H9 (cell line): ENCODE measurements around the gene LY6G6F. TPM values are rescaled to one million over a fixed set of nuclear protein-coding genes. Genes with fewer than 3 reads are reported as not detected.

Experiments used
- DNase-seq: peaks from one replicate; pipeline ENCODE4 v3.0.0-alpha.2; 2017
- H2AFZ ChIP-seq: one replicate; pipeline ENCODE4 v1.6.1; 2013; ENCODE audit warnings: mild to moderate bottlenecking, low read length, control low read depth, moderate library complexity
- H2AK5ac ChIP-seq: 2 replicates; pipeline ENCODE4 v1.6.1; 2013; ENCODE audit warnings: low read length, control low read depth, mixed read lengths; ENCODE audit not compliant: insufficient read length
- H2BK120ac ChIP-seq: one replicate; pipeline ENCODE4 v1.6.1; 2013; ENCODE audit warnings: low read depth, mild to moderate bottlenecking, low read length, control low read depth, inconsistent platforms; ENCODE audit not compliant: poor library complexity, severe bottlenecking
- H2BK12ac ChIP-seq: 2 replicates; pipeline ENCODE4 v1.6.1; 2013; ENCODE audit warnings: low read length, control low read depth, mixed read lengths, low read depth; ENCODE audit not compliant: insufficient read length
- H2BK15ac ChIP-seq: 2 replicates; pipeline ENCODE4 v1.6.1; 2013; ENCODE audit warnings: low read depth, low read length, control low read depth
- H2BK20ac ChIP-seq: one replicate; pipeline ENCODE4 v1.6.1; 2013; ENCODE audit warnings: low read depth, mild to moderate bottlenecking, low read length, control low read depth, inconsistent platforms; ENCODE audit not compliant: poor library complexity, severe bottlenecking
- H2BK5ac ChIP-seq: 2 replicates; pipeline ENCODE4 v1.6.1; 2013; ENCODE audit warnings: low read length, control low read depth, mixed read lengths; ENCODE audit not compliant: insufficient read length
- H3K14ac ChIP-seq: 2 replicates; pipeline ENCODE4 v1.6.1; 2013; ENCODE audit warnings: low read length, control low read depth; ENCODE audit not compliant: insufficient read depth
- H3K18ac ChIP-seq: 2 replicates; pipeline ENCODE4 v1.6.1; 2013; ENCODE audit warnings: low read depth, mild to moderate bottlenecking, mixed read lengths, low read length, control low read depth; ENCODE audit not compliant: insufficient read length
- H3K23ac ChIP-seq: 2 replicates; pipeline ENCODE4 v1.6.1; 2013; ENCODE audit warnings: low read length, control low read depth, mixed read lengths, low read depth; ENCODE audit not compliant: insufficient read length
- H3K23me2 ChIP-seq: 2 replicates; pipeline ENCODE4 v1.6.1; 2013; ENCODE audit warnings: low read depth, mild to moderate bottlenecking, mixed read lengths, low read length, control low read depth; ENCODE audit not compliant: insufficient read length, poor library complexity, severe bottlenecking
- H3K27ac ChIP-seq: 2 replicates; pipeline ENCODE4 v1.5.1; 2013; ENCODE audit warnings: low read length, control low read depth, mixed read lengths, low read depth; ENCODE audit not compliant: insufficient read length
- H3K27me3 ChIP-seq: 2 replicates; pipeline ENCODE4 v1.6.1; 2013; ENCODE audit warnings: low read length, control low read depth, inconsistent platforms; ENCODE audit not compliant: insufficient read depth
- H3K4ac ChIP-seq: 2 replicates; pipeline ENCODE4 v1.6.1; 2013; ENCODE audit warnings: low read depth, mild to moderate bottlenecking, control low read depth, inconsistent platforms, low read length, moderate library complexity
- H3K4me1 ChIP-seq: 2 replicates; pipeline ENCODE4 v1.6.1; 2013; ENCODE audit warnings: low read length, control low read depth, inconsistent platforms; ENCODE audit not compliant: insufficient read depth
- H3K4me2 ChIP-seq: 2 replicates; pipeline ENCODE4 v1.6.1; 2013; ENCODE audit warnings: low read length, control low read depth, mixed read lengths; ENCODE audit not compliant: insufficient read length, insufficient read depth
- H3K56ac ChIP-seq: 2 replicates; pipeline ENCODE4 v1.6.1; 2013; ENCODE audit warnings: low read depth, mild to moderate bottlenecking, mixed read lengths, low read length, control low read depth; ENCODE audit not compliant: insufficient read length
- H3K79me1 ChIP-seq: 2 replicates; pipeline ENCODE4 v1.6.1; 2013; ENCODE audit warnings: low read depth, mild to moderate bottlenecking, moderate library complexity, low read length, control low read depth, inconsistent platforms; ENCODE audit not compliant: insufficient read depth, poor library complexity, severe bottlenecking
- H3K79me2 ChIP-seq: 2 replicates; pipeline ENCODE4 v1.6.1; 2013; ENCODE audit warnings: low read length, control low read depth, inconsistent platforms; ENCODE audit not compliant: insufficient read depth
- H3K9ac ChIP-seq: 2 replicates; pipeline ENCODE4 v1.6.1; 2013; ENCODE audit warnings: low read length, control low read depth, mixed read lengths; ENCODE audit not compliant: insufficient read length; ENCODE audit errors: extremely low read depth
- H3K9me3 ChIP-seq: one replicate; pipeline ENCODE4 v1.6.1; 2013; ENCODE audit warnings: low read depth, low read length, inconsistent platforms; ENCODE audit not compliant: control insufficient read depth
- H3T11ph ChIP-seq: one replicate; pipeline ENCODE4 v1.6.1; 2013; ENCODE audit warnings: mild to moderate bottlenecking, low read length, control low read depth, inconsistent platforms
- H4K20me1 ChIP-seq: one replicate; pipeline ENCODE4 v1.6.1; 2013; ENCODE audit not compliant: control insufficient read depth, insufficient read length, insufficient read depth
- H4K5ac ChIP-seq: 2 replicates; pipeline ENCODE4 v1.6.1; 2013; ENCODE audit warnings: low read depth, mild to moderate bottlenecking, mixed read lengths, low read length, control low read depth; ENCODE audit not compliant: insufficient read length
- H4K8ac ChIP-seq: replicated peaks from 2 replicates; pipeline ENCODE4 v1.6.1; 2013; ENCODE audit warnings: low read length, control low read depth, mixed read lengths, low read depth; ENCODE audit not compliant: insufficient read length
- H4K91ac ChIP-seq: 2 replicates; pipeline ENCODE4 v1.6.1; 2013; ENCODE audit warnings: low read depth, mild to moderate bottlenecking, moderate library complexity, mixed read lengths, low read length, control low read depth; ENCODE audit not compliant: insufficient read length
- H3K27ac Mint-ChIP-seq, 3 experiments: 2 replicates in 2 of 3; 3 replicates in 1 of 3; pipeline ENCODE4 v1.8.0; 2020 to 2021; ENCODE audit warnings: mixed read lengths in 3 of 3, mild to moderate bottlenecking in 1 of 3, moderate library complexity in 1 of 3
- H3K27me3 Mint-ChIP-seq: 2 replicates; pipeline ENCODE4 v1.8.0; 2021; ENCODE audit warnings: low read depth, mild to moderate bottlenecking, moderate library complexity, mixed read lengths
- H3K36me3 Mint-ChIP-seq, 3 experiments: 2 replicates in 2 of 3; 3 replicates in 1 of 3; pipeline ENCODE4 v1.8.0; 2020 to 2021; ENCODE audit warnings: low read depth in 3 of 3, mixed read lengths in 3 of 3; ENCODE audit not compliant: insufficient read depth in 1 of 3
- H3K4me1 Mint-ChIP-seq, 2 experiments: 2 replicates each; pipeline ENCODE4 v1.8.0; 2020; ENCODE audit warnings: mixed read lengths in 2 of 2
- H3K4me3 Mint-ChIP-seq, 2 experiments: 2 replicates in 1 of 2; 3 replicates in 1 of 2; pipeline ENCODE4 v1.8.0; 2020 to 2021; ENCODE audit warnings: mild to moderate bottlenecking in 2 of 2, mixed read lengths in 2 of 2, moderate library complexity in 1 of 2
- H3K9me3 Mint-ChIP-seq, 2 experiments: 2 replicates in 1 of 2; 3 replicates in 1 of 2; pipeline ENCODE4 v1.8.0; 2020; ENCODE audit warnings: mild to moderate bottlenecking in 2 of 2, mixed read lengths in 2 of 2, moderate library complexity in 1 of 2
- WGBS: extraction: QIAGEN DNeasy Blood & Tissue Kit; methylation state at CpG from one replicate; pipeline ENCODE4 v1.1.7; 2013; ENCODE audit warnings: missing lambda C conversion rate, low lambda C conversion rate, mixed read lengths; ENCODE audit not compliant: insufficient read length; ENCODE audit errors: extremely low coverage; 5-methylcytosine and 5-hydroxymethylcytosine counted together
- total RNA-seq: library from RNA; stranded (reverse); gene quantifications from 2 replicates; pipeline ENCODE4 v1.2.1, GENCODE V29; 2021
- TF ChIP-seq, protein P1 (sequence below): fragments of 200-600 bp; sonication (generic); conservative IDR thresholded peaks from 3 replicates; pipeline ENCODE4 v1.8.0; 2021; ENCODE audit warnings: antibody characterized with exemption, mild to moderate bottlenecking

The LY6G6F gene
- total RNA-seq, 1 experiment from 2014 or later = not detected

DNA sequence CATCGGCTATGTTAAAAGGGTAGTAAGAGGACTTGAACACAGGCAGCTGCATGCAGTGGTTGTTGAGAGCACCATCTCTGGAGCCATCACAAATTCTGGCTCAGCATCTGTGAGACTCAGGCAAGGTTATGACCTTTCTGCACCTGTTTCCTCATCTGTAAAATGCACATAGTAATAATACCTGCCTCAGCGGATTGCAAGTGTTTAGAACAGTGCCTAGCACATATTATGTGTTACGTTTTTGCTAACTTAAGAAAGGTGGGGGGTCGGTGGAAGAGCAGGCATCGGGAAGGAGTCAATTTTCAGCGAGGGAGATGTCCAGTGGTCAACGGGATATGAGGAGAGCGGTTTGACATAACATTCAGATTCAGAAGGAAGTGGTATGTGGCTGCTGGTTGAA lies 28.7 kb upstream of the LY6G6F start:
- TF ChIP-seq, protein P1, sequence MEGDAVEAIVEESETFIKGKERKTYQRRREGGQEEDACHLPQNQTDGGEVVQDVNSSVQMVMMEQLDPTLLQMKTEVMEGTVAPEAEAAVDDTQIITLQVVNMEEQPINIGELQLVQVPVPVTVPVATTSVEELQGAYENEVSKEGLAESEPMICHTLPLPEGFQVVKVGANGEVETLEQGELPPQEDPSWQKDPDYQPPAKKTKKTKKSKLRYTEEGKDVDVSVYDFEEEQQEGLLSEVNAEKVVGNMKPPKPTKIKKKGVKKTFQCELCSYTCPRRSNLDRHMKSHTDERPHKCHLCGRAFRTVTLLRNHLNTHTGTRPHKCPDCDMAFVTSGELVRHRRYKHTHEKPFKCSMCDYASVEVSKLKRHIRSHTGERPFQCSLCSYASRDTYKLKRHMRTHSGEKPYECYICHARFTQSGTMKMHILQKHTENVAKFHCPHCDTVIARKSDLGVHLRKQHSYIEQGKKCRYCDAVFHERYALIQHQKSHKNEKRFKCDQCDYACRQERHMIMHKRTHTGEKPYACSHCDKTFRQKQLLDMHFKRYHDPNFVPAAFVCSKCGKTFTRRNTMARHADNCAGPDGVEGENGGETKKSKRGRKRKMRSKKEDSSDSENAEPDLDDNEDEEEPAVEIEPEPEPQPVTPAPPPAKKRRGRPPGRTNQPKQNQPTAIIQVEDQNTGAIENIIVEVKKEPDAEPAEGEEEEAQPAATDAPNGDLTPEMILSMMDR = no peak
- WGBS = no CpG with 5 or more reads among the region's 8 CpGs
- no peak overlapping the region for H3K4me2 ChIP-seq
- H2BK5ac ChIP-seq = no peak overlapping the region
- peaks cover 12% of the 10 kb centered on the region for H3K23me2 ChIP-seq
- peaks cover 25% of the 10 kb centered on the region for H3K27me3 Mint-ChIP-seq
- H4K8ac ChIP-seq = no peak overlapping the region
- no peak overlapping the region for H3K9ac ChIP-seq
- H3K36me3 Mint-ChIP-seq = peaks cover 2 to 10% (median 5%) of the 10 kb centered on the region in 3 experiments; a peak in 6 of 7 replicates
- no peak overlapping the region for H3K4ac ChIP-seq
- no peak overlapping the region for H4K5ac ChIP-seq
- no peak overlapping the region for H3K27ac ChIP-seq
- no peak overlapping the region for H3K4me3 Mint-ChIP-seq
- DNase-seq = no peak
- H3K9me3 ChIP-seq = no peaks in the 10 kb centered on the region
- H2AK5ac ChIP-seq = no peak overlapping the region
- no peak overlapping the region for H3K18ac ChIP-seq
- H2BK15ac ChIP-seq = no peak overlapping the region
- H3K9me3 Mint-ChIP-seq = no peaks in the 10 kb centered on the region; a peak in 2 of 5 replicates
- H3K79me2 ChIP-seq = no peaks in the 10 kb centered on the region
- no peak overlapping the region for H3K23ac ChIP-seq
- no peak overlapping the region for H4K91ac ChIP-seq
- H3K56ac ChIP-seq = no peak overlapping the region
- no peak overlapping the region for H2BK12ac ChIP-seq
- no peak overlapping the region for H2BK20ac ChIP-seq
- H2BK120ac ChIP-seq = no peak overlapping the region
- no peaks in the 10 kb centered on the region; the same call in 1 of the 2 replicates for H3K27me3 ChIP-seq
- no peak overlapping the region for H2AFZ ChIP-seq
- no peak overlapping the region for H3K27ac Mint-ChIP-seq
- no peaks in the 10 kb centered on the region for H3K79me1 ChIP-seq
- H3K14ac ChIP-seq = no peak overlapping the region
- no peak overlapping the region for H3T11ph ChIP-seq
- H3K4me1 ChIP-seq = no peaks in the 10 kb centered on the region
- no peaks in the 10 kb centered on the region for H4K20me1 ChIP-seq
- H3K4me1 Mint-ChIP-seq = peaks cover 12 to 17% of the 10 kb centered on the region in 2 experiments
